Testis (tissue), 2 donors: ENCODE measurements around the gene ARID3A.

Experiments
- CTCF ChIP-seq, 3 experiments: fragments of 450-650 bp in 2 of 3; fragments of 200-600 bp in 1 of 3; sonication (generic) in 1 of 3; IDR thresholded peaks; one replicate each; pipeline ENCODE4 v1.5.1; 2016 to 2019; ENCODE audit warnings: antibody characterized with exemption in 3 of 3, mild to moderate bottlenecking in 2 of 3, moderate library complexity in 1 of 3
- POLR2A ChIP-seq: fragments of 450-650 bp; IDR thresholded peaks from one replicate; pipeline ENCODE4 v1.6.1; 2017; ENCODE audit warnings: antibody characterized with exemption, mild to moderate bottlenecking, moderate library complexity

GRCh38 chr19:1011831-1012333, 86.0 kb downstream of the ARID3A start:
- TF ChIP-seq POLR2A = no peak
- no peak for TF ChIP-seq CTCF (IDR thresholded peaks at IDR 0.05)
